ENCODE results near the gene ARSK.

Gene ARSK, protein sequence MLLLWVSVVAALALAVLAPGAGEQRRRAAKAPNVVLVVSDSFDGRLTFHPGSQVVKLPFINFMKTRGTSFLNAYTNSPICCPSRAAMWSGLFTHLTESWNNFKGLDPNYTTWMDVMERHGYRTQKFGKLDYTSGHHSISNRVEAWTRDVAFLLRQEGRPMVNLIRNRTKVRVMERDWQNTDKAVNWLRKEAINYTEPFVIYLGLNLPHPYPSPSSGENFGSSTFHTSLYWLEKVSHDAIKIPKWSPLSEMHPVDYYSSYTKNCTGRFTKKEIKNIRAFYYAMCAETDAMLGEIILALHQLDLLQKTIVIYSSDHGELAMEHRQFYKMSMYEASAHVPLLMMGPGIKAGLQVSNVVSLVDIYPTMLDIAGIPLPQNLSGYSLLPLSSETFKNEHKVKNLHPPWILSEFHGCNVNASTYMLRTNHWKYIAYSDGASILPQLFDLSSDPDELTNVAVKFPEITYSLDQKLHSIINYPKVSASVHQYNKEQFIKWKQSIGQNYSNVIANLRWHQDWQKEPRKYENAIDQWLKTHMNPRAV

DNA sequence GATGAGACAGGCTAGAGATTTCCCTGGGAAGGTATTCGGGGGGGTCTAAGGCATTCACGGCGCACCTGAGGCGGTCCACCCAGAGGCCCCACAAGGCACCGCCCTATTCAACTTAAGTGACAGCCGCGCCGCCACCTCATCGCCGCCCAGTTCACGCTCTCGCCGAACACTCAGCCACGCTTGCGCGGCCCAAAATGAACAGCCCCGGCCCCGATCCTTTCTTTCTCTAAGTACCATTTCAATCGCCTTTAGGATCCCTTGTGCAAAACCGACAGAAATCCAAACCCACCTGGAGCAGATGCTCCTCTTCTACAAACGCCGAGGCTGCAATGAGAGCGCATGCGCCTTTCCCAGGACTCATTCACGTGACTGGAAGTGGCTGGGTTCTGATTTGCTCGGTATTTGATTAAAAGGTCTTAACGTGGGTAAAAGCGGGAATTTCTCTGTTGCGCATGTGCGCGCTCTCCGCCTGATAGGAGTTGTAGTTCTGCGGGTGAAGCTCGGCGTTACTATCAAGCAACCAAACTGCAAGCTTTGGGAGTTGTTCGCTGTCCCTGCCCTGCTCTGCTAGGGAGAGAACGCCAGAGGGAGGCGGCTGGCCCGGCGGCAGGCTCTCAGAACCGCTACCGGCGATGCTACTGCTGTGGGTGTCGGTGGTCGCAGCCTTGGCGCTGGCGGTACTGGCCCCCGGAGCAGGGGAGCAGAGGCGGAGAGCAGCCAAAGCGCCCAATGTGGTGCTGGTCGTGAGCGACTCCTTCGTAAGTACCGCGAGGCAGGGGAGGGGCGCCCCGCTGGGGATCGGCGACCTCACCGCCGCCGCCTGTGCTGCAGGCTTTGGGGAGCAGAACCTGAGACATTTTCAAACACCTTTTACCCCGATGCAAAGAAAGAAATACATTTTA lies at the start of gene ARSK, which contains the start of gene SKIC3:
ARSK (plus strand) TSS at position 455 of the 902 bp plus-strand sequence; CDS start at position 633, 178 bp downstream.
SKIC3 (minus strand) TSS at position 331 of the 902 bp plus-strand sequence. CDS start 7,827 bp downstream, outside the sequence.
- Histone ChIP-seq H3K27me3 (ENCODE audit: control insufficient read depth, insufficient read depth, low read length) (no peaks in the 10 kb centered on the region), H3K9ac (ENCODE audit: low read length) (peak within 1 kb of the TSS; percentile 81), H3K4me1 (ENCODE audit: control insufficient read depth, insufficient read depth, low read length) (peaks cover 10% of the 10 kb centered on the region; the same call in 1 of the 2 replicates), H3K27ac (ENCODE audit: low read depth, low read length) (peak within 1 kb of the TSS; percentile 8; the same call in 1 of the 2 replicates), H3K36me3 (ENCODE audit: control insufficient read depth, insufficient read depth, low read length) (peaks cover 9% of the 10 kb centered on the region), H3K4me3 (ENCODE audit: low read depth, low read length) (peak within 1 kb of the TSS; percentile 75), H3K9me3 (ENCODE audit: control insufficient read depth, insufficient read depth, low read depth, low read length) (no peaks in the 10 kb centered on the region)

DNA sequence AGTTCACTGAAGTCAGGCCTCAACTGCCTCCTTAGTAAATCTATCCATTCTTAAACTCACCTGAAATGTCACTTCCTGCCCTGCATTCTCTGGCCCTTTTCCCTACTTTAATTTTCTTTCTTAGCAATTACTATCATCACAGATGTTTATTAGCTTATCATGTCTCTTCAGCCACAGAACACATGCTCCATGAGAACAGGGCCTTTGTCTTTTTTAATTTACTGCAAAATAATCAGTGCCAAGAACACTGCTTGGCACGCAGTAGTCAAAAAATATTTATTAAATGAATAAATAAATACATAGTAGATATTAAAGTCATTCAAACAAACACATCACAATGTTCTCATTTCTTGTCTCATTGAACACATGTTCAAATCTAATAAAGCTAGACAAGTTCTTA lies 46.4 kb upstream of the ARSK start:
- no peaks in the 10 kb centered on the region for H3K27me3 ChIP-seq (ENCODE audit: control insufficient read depth, insufficient read depth, low read length)
- no peaks in the 10 kb centered on the region for H3K4me1 ChIP-seq (ENCODE audit: control insufficient read depth, insufficient read depth, low read length)
- H3K36me3 ChIP-seq (ENCODE audit: control insufficient read depth, insufficient read depth, low read length), result peaks cover 74% of the 10 kb centered on the region
- no peak overlapping the region for H3K27ac ChIP-seq (ENCODE audit: low read depth, low read length)
- no peak overlapping the region for H3K4me3 ChIP-seq (ENCODE audit: low read depth, low read length)
- no peak overlapping the region for H3K9ac ChIP-seq (ENCODE audit: low read length)
- no peaks in the 10 kb centered on the region for H3K9me3 ChIP-seq (ENCODE audit: control insufficient read depth, insufficient read depth, low read depth, low read length)

DNA sequence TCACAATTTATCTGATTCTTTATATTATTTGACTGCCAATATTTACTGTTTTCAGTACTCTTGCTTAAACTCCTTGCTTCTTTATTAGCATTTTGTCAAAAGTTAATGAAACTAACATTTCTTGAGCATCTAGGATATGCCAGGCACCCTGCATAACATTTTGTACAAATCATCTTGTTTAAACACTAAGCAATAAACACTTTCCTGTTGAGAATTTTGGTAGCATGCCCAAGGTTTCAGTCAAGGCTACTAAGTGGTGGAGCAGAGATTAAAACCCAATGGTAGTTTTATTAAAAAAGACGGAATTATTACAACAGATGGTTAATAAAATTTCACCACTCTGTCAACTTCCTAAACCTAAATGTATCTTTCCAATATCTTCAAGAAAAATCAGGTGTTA lies 43.3 kb upstream of the ARSK start:
- no peak overlapping the region for H3K4me3 ChIP-seq (ENCODE audit: low read depth, low read length)
- no peaks in the 10 kb centered on the region for H3K27me3 ChIP-seq (ENCODE audit: control insufficient read depth, insufficient read depth, low read length)
- H3K27ac ChIP-seq (ENCODE audit: low read depth, low read length), result no peak overlapping the region
- no peak overlapping the region for H3K9ac ChIP-seq (ENCODE audit: low read length)
- H3K4me1 ChIP-seq (ENCODE audit: control insufficient read depth, insufficient read depth, low read length), result no peaks in the 10 kb centered on the region
- H3K9me3 ChIP-seq (ENCODE audit: control insufficient read depth, insufficient read depth, low read depth, low read length), result no peaks in the 10 kb centered on the region
- peaks cover 94% of the 10 kb centered on the region for H3K36me3 ChIP-seq (ENCODE audit: control insufficient read depth, insufficient read depth, low read length)

DNA sequence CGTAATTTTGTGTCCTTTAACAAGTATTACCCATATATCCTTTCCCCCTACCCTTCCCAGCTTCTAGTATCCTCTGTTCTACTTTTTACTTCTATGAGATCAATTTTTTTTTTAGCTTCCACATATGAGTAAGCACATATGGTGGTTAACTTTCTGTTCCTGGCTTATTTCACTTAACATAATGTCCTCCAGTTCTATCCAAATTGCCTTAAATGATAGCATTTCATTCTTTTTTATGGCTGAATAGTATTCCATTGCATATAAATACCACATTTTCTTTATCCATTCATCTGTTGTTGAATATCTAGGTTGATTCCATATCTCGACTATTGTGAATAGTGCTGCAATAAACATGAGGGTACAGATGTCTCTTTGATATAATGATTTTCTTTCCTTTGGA lies 36.5 kb upstream of the ARSK start:
- H3K4me1 ChIP-seq (ENCODE audit: control insufficient read depth, insufficient read depth, low read length), result no peaks in the 10 kb centered on the region
- H3K9ac ChIP-seq (ENCODE audit: low read length), result no peak overlapping the region
- H3K27ac ChIP-seq (ENCODE audit: low read depth, low read length), result no peak overlapping the region
- H3K27me3 ChIP-seq (ENCODE audit: control insufficient read depth, insufficient read depth, low read length), result no peaks in the 10 kb centered on the region
- H3K4me3 ChIP-seq (ENCODE audit: low read depth, low read length), result no peak overlapping the region
- H3K9me3 ChIP-seq (ENCODE audit: control insufficient read depth, insufficient read depth, low read depth, low read length), result no peaks in the 10 kb centered on the region
- peaks cover 88% of the 10 kb centered on the region for H3K36me3 ChIP-seq (ENCODE audit: control insufficient read depth, insufficient read depth, low read length)

DNA sequence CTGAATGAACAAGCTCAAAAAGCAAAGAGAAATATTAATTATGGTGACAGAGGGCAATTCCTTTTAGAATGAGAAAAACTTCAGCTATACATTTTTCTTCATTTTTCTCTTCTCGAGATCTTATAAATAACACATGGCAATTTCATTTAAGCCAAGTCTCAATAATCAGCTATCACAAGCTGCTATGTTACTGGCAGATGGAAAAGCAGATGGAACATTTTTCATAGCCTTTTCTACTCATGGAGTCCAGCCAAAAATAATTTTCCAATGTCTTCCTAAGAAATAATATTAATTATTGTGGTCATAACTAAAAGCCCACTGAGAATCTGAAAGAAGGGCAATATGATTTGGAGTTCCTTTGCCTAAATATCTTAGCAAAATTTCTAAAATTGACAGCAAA lies 35.8 kb upstream of the ARSK start:
- Histone ChIP-seq H3K36me3 (ENCODE audit: control insufficient read depth, insufficient read depth, low read length) (peaks cover 88% of the 10 kb centered on the region), H3K27me3 (ENCODE audit: control insufficient read depth, insufficient read depth, low read length) (no peaks in the 10 kb centered on the region), H3K9me3 (ENCODE audit: control insufficient read depth, insufficient read depth, low read depth, low read length) (no peaks in the 10 kb centered on the region), H3K27ac (ENCODE audit: low read depth, low read length) (no peak overlapping the region), H3K4me1 (ENCODE audit: control insufficient read depth, insufficient read depth, low read length) (no peaks in the 10 kb centered on the region), H3K4me3 (ENCODE audit: low read depth, low read length) (no peak overlapping the region), H3K9ac (ENCODE audit: low read length) (no peak overlapping the region)

DNA sequence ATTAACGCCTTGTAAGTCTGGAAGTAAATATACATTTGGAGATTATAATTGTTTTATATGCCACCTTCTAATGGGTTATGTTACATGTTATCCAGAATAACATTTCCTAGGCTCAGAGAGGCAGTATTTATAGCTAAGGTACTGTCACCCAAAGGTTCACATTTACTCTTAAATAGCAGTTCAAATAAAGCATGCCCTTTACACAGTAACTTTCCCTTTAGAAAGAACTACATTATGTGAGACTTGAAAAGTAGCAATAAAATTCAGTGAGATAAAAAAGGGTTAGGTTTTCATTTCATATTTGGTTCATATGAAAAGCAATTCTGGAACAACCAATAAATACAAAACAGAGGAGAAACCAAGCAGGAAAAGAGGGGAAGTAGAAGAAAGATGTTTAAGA lies 35.2 kb upstream of the ARSK start:
- Histone ChIP-seq H3K9me3 (ENCODE audit: control insufficient read depth, insufficient read depth, low read depth, low read length) (no peaks in the 10 kb centered on the region), H3K27ac (ENCODE audit: low read depth, low read length) (no peak overlapping the region), H3K4me1 (ENCODE audit: control insufficient read depth, insufficient read depth, low read length) (no peaks in the 10 kb centered on the region), H3K27me3 (ENCODE audit: control insufficient read depth, insufficient read depth, low read length) (no peaks in the 10 kb centered on the region), H3K4me3 (ENCODE audit: low read depth, low read length) (no peak overlapping the region), H3K36me3 (ENCODE audit: control insufficient read depth, insufficient read depth, low read length) (peaks cover 87% of the 10 kb centered on the region), H3K9ac (ENCODE audit: low read length) (no peak overlapping the region)

DNA sequence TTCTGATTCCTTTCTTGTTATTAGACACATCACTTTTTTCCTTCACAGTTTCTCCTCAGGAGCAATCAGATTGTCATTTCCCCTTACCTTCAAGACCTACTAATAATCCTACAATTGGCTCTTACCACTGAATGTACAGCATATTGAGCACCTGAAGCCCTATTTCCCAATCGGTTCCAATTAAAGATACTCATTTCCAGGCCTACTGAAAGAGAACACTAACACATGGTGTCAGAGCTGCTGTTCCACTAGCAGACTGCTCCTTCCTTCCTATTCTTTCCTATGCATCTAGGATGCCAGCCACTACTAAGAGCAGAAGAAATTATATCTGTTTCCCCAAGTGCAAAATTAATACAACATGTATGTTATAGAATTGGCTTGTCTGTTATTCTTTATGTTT lies 34.7 kb upstream of the ARSK start:
- peaks cover 86% of the 10 kb centered on the region for H3K36me3 ChIP-seq (ENCODE audit: control insufficient read depth, insufficient read depth, low read length)

DNA sequence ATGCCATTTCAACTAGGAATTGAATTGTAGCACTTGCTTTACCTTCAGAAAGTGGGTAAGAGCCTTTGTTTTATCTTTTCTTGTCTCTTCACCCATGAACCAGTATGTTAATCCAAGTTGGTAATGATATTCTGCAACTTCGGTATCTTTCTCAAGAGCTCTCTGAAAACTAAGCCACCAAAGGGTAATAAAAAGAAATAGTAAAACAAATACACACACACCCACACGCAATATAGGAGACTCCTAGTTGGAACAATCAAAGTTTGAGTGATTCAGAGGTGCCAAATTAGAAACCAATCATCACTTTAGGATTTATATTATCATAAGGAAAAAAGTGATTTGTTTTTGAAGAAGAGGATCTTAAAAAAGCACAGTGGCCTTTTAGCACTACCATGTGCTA lies 30.5 kb upstream of the ARSK start:
- no peaks in the 10 kb centered on the region for H3K4me1 ChIP-seq (ENCODE audit: control insufficient read depth, insufficient read depth, low read length)
- H3K9me3 ChIP-seq (ENCODE audit: control insufficient read depth, insufficient read depth, low read depth, low read length), result no peaks in the 10 kb centered on the region
- no peak overlapping the region for H3K9ac ChIP-seq (ENCODE audit: low read length)
- peaks cover 90% of the 10 kb centered on the region for H3K36me3 ChIP-seq (ENCODE audit: control insufficient read depth, insufficient read depth, low read length)
- no peaks in the 10 kb centered on the region for H3K27me3 ChIP-seq (ENCODE audit: control insufficient read depth, insufficient read depth, low read length)
- H3K27ac ChIP-seq (ENCODE audit: low read depth, low read length), result no peak overlapping the region
- H3K4me3 ChIP-seq (ENCODE audit: low read depth, low read length), result no peak overlapping the region

More for the DNA sequence above, 34.7 kb upstream of the ARSK start:
- Histone ChIP-seq H3K4me3 (ENCODE audit: low read depth, low read length) (no peak overlapping the region), H3K27ac (ENCODE audit: low read depth, low read length) (no peak overlapping the region), H3K4me1 (ENCODE audit: control insufficient read depth, insufficient read depth, low read length) (no peaks in the 10 kb centered on the region), H3K9ac (ENCODE audit: low read length) (no peak overlapping the region), H3K9me3 (ENCODE audit: control insufficient read depth, insufficient read depth, low read depth, low read length) (no peaks in the 10 kb centered on the region), H3K27me3 (ENCODE audit: control insufficient read depth, insufficient read depth, low read length) (no peaks in the 10 kb centered on the region)

DNA sequence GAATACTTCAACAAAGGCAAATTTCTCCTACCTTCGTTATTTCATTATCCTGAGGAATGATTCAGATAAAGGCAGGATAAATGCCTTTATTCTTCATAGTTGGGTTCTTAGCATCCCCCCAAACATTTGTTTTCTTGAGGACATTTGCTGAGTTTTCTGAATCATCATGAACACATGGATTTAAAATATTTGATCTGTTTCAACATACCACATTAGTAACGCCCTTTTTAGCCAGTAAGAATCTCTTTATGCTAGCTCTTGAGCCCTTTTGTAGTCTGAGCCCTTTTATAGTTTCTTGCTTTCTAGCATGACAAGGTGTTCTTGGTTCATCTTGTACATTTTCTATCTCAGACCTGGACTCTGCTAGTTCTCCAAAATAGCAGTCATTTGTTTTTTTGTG lies 28.0 kb upstream of the ARSK start:
- Histone ChIP-seq H3K4me3 (ENCODE audit: low read depth, low read length) (no peak overlapping the region), H3K9me3 (ENCODE audit: control insufficient read depth, insufficient read depth, low read depth, low read length) (no peaks in the 10 kb centered on the region), H3K27ac (ENCODE audit: low read depth, low read length) (no peak overlapping the region), H3K4me1 (ENCODE audit: control insufficient read depth, insufficient read depth, low read length) (peaks cover 4% of the 10 kb centered on the region), H3K27me3 (ENCODE audit: control insufficient read depth, insufficient read depth, low read length) (no peaks in the 10 kb centered on the region), H3K9ac (ENCODE audit: low read length) (no peak overlapping the region), H3K36me3 (ENCODE audit: control insufficient read depth, insufficient read depth, low read length) (peaks cover 77% of the 10 kb centered on the region)

DNA sequence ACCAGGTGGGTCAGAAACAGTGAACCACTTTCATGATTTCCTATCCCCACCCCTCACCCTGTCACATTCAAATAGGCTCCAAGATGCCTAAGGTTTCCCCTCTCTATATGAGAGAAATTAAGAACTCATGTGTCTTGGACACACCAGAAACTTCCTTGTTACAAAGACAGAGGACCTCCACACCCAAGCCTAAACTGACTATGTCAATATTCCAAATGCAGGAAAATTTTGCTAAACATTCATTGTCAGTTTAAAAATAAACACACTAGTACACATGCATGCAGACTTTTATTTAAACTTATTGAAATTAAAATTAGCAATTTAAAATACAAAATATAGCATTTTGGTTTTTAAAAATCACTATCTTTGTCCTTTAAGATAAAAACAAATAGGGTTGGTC lies 26.3 kb upstream of the ARSK start:
- Histone ChIP-seq H3K4me3 (ENCODE audit: low read depth, low read length) (no peak overlapping the region), H3K9ac (ENCODE audit: low read length) (no peak overlapping the region), H3K4me1 (ENCODE audit: control insufficient read depth, insufficient read depth, low read length) (peaks cover 20% of the 10 kb centered on the region), H3K9me3 (ENCODE audit: control insufficient read depth, insufficient read depth, low read depth, low read length) (no peaks in the 10 kb centered on the region), H3K27ac (ENCODE audit: low read depth, low read length) (no peak overlapping the region), H3K36me3 (ENCODE audit: control insufficient read depth, insufficient read depth, low read length) (peaks cover 63% of the 10 kb centered on the region), H3K27me3 (ENCODE audit: control insufficient read depth, insufficient read depth, low read length) (no peaks in the 10 kb centered on the region)

DNA sequence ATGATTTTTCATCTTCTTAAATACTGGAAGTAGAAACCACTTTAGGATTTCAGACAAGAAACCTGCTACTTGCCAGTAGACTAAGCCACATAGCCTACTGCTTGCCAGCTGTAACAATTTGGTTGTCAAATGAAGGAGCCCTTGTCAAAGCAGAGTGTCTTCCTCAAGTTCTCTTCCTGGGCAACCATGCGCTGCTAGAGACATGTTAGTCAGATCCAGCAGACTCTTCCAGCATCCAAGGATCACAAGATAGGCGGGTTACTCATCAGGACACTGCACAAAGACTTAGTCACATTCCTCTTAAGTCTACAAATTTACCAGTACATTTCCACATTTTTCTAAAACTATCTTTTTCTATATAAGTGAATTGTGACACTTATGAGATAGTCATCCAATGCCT lies 24.5 kb upstream of the ARSK start:
- Histone ChIP-seq H3K27me3 (ENCODE audit: control insufficient read depth, insufficient read depth, low read length) (no peaks in the 10 kb centered on the region), H3K36me3 (ENCODE audit: control insufficient read depth, insufficient read depth, low read length) (peaks cover 51% of the 10 kb centered on the region), H3K9ac (ENCODE audit: low read length) (no peak overlapping the region), H3K9me3 (ENCODE audit: control insufficient read depth, insufficient read depth, low read depth, low read length) (no peaks in the 10 kb centered on the region), H3K27ac (ENCODE audit: low read depth, low read length) (no peak overlapping the region), H3K4me3 (ENCODE audit: low read depth, low read length) (no peak overlapping the region), H3K4me1 (ENCODE audit: control insufficient read depth, insufficient read depth, low read length) (peaks cover 29% of the 10 kb centered on the region)

All from HUES6 (cell line).